GM21786 (cell line): ENCODE measurements around the gene RBKS.
A peak's percentile ranks its signal among the peaks of the same experiment; 100 is the strongest.
"Not testable (repeated sequence)": the region's sequence is repeated elsewhere in the genome, so short reads cannot be mapped to it uniquely, and the experiment has no call there.

Experiments
- ATAC-seq: cut with Tn5 transposase; IDR thresholded peaks from one replicate; pipeline ENCODE4 v1.9.1; 2021; ENCODE audit not compliant: unreplicated experiment

Gene RBKS

GRCh38 chr2:27906074-27906473 lies 15.9 kb upstream of the RBKS start:
- ATAC-seq, result no peak

- no peak for ATAC-seq
These were observed 14.1 kb upstream of the RBKS start for GRCh38 chr2:27904405-27904665.

GRCh38 chr2:27903649-27904404 lies 13.6 kb upstream of the RBKS start:
- no peak for ATAC-seq

- no peak for ATAC-seq
These were observed 12.8 kb upstream of the RBKS start for GRCh38 chr2:27903018-27903417.

- no peak for ATAC-seq
These were observed 11.9 kb upstream of the RBKS start for GRCh38 chr2:27902098-27902497.

- ATAC-seq, result no peak
These were observed 11.0 kb upstream of the RBKS start for GRCh38 chr2:27901234-27901633.

- ATAC-seq, result no peak
These were observed 7.5 kb upstream of the RBKS start for GRCh38 chr2:27897717-27898116.

GRCh38 chr2:27893006-27893405 lies 2.8 kb upstream of the RBKS start:
- no peak for ATAC-seq

- ATAC-seq, result no peak
These were observed 1.5 kb upstream of the RBKS start for GRCh38 chr2:27891673-27892105.

- ATAC-seq, result peak; percentile 7
These were observed 911 bp upstream of the RBKS start for GRCh38 chr2:27890924-27891672.

- ATAC-seq, result no peak
These were observed 427 bp downstream of the RBKS start for GRCh38 chr2:27889774-27890145.

GRCh38 chr2:27888790-27889189 lies 1.4 kb downstream of the RBKS start:
- ATAC-seq, result no peak

- ATAC-seq, result no peak
These were observed 2.4 kb downstream of the RBKS start for GRCh38 chr2:27887830-27888229.

- ATAC-seq, result no peak
These were observed 3.1 kb downstream of the RBKS start for GRCh38 chr2:27887111-27887510.

- ATAC-seq, result no peak
These were observed 3.9 kb downstream of the RBKS start for GRCh38 chr2:27886322-27886721.

- ATAC-seq, result no peak
These were observed 4.5 kb downstream of the RBKS start for GRCh38 chr2:27885661-27886060.

GRCh38 chr2:27885234-27885633 lies 5.0 kb downstream of the RBKS start:
- no peak for ATAC-seq

GRCh38 chr2:27884601-27885000 lies 5.6 kb downstream of the RBKS start:
- no peak for ATAC-seq

GRCh38 chr2:27882584-27882922 lies 7.6 kb downstream of the RBKS start:
- not testable (repeated sequence) for ATAC-seq

- not testable (repeated sequence) for ATAC-seq
These were observed 8.2 kb downstream of the RBKS start for GRCh38 chr2:27881815-27882583.

- ATAC-seq, result no peak
These were observed 11.4 kb downstream of the RBKS start for GRCh38 chr2:27878825-27879224.
